ENCODE data around the gene ZNF559. TPM values are rescaled to one million over a fixed set of nuclear protein-coding genes. Genes with fewer than 3 reads are reported as not detected.

ZNF559 gene
- total RNA-seq, 1 donor from 2014 or later = 5.5 TPM

DNA sequence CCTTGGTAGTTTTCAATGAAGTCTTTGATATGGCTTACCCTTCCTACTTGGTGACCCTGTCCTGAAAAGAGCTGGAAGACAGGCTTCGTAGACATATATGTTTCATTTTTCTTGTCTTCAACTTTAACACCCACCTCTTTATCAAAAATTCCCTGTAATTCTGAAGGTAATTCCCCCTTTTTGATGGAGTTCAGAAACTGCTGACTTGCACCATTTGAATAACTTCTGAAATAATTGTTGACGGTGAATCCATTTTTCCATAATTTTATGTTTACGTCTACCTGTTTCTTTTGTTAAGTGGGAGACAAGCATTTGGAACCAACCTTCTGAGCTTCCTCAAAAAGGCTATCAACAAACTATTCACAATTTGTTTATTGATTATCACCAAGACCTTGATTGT, 24.3 kb downstream of the ZNF559 start:
- Histone ChIP-seq H3K36me3 (ENCODE audit: insufficient read depth, low read length) (no peaks in the 10 kb centered on the region), H3K4me3 (ENCODE audit: insufficient read depth, low read depth, low read length) (no peak overlapping the region), H2AFZ (ENCODE audit: low read depth, low read length) (no peak overlapping the region), H3K9me3 (ENCODE audit: insufficient read depth, low read depth, low read length) (peaks cover 18% of the 10 kb centered on the region), H3K27me3 (ENCODE audit: insufficient read depth, low read length) (no peaks in the 10 kb centered on the region), H3K4me2 (ENCODE audit: low read length) (no peak overlapping the region), H3K27ac (ENCODE audit: low read depth, low read length) (no peak overlapping the region), H3K79me2 (ENCODE audit: insufficient read depth, low read length) (no peaks in the 10 kb centered on the region), H3K9ac (ENCODE audit: low read length) (no peak overlapping the region), H4K20me1 (ENCODE audit: insufficient read depth, low read length) (no peaks in the 10 kb centered on the region), H3K4me1 (ENCODE audit: insufficient read depth, low read length) (no peaks in the 10 kb centered on the region)
- Mint-ChIP-seq H3K4me1 (ENCODE audit: low read depth, unreplicated experiment) (no peaks in the 10 kb centered on the region), H3K27me3 (ENCODE audit: low read depth, unreplicated experiment) (no peaks in the 10 kb centered on the region), H3K27ac (ENCODE audit: unreplicated experiment) (no peak overlapping the region), H3K4me3 (ENCODE audit: unreplicated experiment) (no peak overlapping the region), H3K9me3 (ENCODE audit: unreplicated experiment) (peaks cover 34% of the 10 kb centered on the region), H3K36me3 (ENCODE audit: low read depth, unreplicated experiment) (peaks cover 14% of the 10 kb centered on the region)
- FAIRE-seq (no peak), DNase-seq (ENCODE audit: low read depth) (no peak)
- TF ChIP-seq EZH2 (IDR thresholded peaks at IDR 0.05; ENCODE audit: insufficient read depth, low read length) (no peak), CTCF (IDR thresholded peaks at IDR 0.05; ENCODE audit: insufficient read depth, low read depth, low read length) (no peak)

DNA sequence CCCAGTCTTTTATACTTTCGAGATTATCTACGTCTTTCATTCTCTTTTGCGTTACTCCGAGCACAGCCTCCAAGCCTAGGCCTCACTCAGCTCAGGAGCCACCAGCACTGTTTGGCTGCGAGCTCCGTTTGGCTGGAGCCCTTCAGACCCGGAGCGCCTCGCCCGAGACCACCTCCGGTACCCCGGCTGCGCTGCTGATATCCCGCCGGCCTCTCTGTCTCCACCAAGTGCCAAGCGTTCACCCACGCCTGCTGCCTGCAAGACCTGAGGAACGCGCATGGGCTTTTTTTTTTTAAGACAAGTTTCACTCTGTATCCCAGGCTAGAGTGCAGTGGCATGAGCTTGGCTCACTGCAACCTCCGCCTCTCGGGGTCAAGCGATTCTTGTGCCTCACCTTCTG, 24.7 kb downstream of the ZNF559 start:
- Histone ChIP-seq H3K4me1 (ENCODE audit: insufficient read depth, low read length) (no peaks in the 10 kb centered on the region), H3K9me3 (ENCODE audit: insufficient read depth, low read depth, low read length) (peaks cover 14% of the 10 kb centered on the region), H3K79me2 (ENCODE audit: insufficient read depth, low read length) (no peaks in the 10 kb centered on the region), H4K20me1 (ENCODE audit: insufficient read depth, low read length) (no peaks in the 10 kb centered on the region), H3K27ac (ENCODE audit: low read depth, low read length) (no peak overlapping the region), H3K27me3 (ENCODE audit: insufficient read depth, low read length) (no peaks in the 10 kb centered on the region), H3K36me3 (ENCODE audit: insufficient read depth, low read length) (no peaks in the 10 kb centered on the region), H2AFZ (ENCODE audit: low read depth, low read length) (no peak overlapping the region), H3K4me2 (ENCODE audit: low read length) (no peak overlapping the region), H3K4me3 (ENCODE audit: insufficient read depth, low read depth, low read length) (no peak overlapping the region), H3K9ac (ENCODE audit: low read length) (no peak overlapping the region)
- H3K4me3 Mint-ChIP-seq (ENCODE audit: unreplicated experiment) = no peak overlapping the region
- DNase-seq (ENCODE audit: low read depth) = no peak
- no peak overlapping the region for H3K27ac Mint-ChIP-seq (ENCODE audit: unreplicated experiment)
- H3K27me3 Mint-ChIP-seq (ENCODE audit: low read depth, unreplicated experiment) = no peaks in the 10 kb centered on the region
- H3K9me3 Mint-ChIP-seq (ENCODE audit: unreplicated experiment) = peaks cover 31% of the 10 kb centered on the region
- FAIRE-seq = no peak
- TF ChIP-seq CTCF (IDR thresholded peaks at IDR 0.05; ENCODE audit: insufficient read depth, low read depth, low read length) = no peak
- no peaks in the 10 kb centered on the region for H3K4me1 Mint-ChIP-seq (ENCODE audit: low read depth, unreplicated experiment)
- peaks cover 14% of the 10 kb centered on the region for H3K36me3 Mint-ChIP-seq (ENCODE audit: low read depth, unreplicated experiment)

- no peaks in the 10 kb centered on the region for H4K20me1 ChIP-seq (ENCODE audit: insufficient read depth, low read length)
- Mint-ChIP-seq H3K4me3 (ENCODE audit: unreplicated experiment) (no peak overlapping the region), H3K27me3 (ENCODE audit: low read depth, unreplicated experiment) (no peaks in the 10 kb centered on the region), H3K4me1 (ENCODE audit: low read depth, unreplicated experiment) (no peaks in the 10 kb centered on the region), H3K9me3 (ENCODE audit: unreplicated experiment) (peaks cover 28% of the 10 kb centered on the region), H3K27ac (ENCODE audit: unreplicated experiment) (no peak overlapping the region), H3K36me3 (ENCODE audit: low read depth, unreplicated experiment) (peaks cover 8% of the 10 kb centered on the region)
- no peaks in the 10 kb centered on the region for H3K27me3 ChIP-seq (ENCODE audit: insufficient read depth, low read length)
- no peak overlapping the region for H3K4me3 ChIP-seq (ENCODE audit: insufficient read depth, low read depth, low read length)
- H2AFZ ChIP-seq (ENCODE audit: low read depth, low read length) = no peak overlapping the region
- no peak overlapping the region for H3K27ac ChIP-seq (ENCODE audit: low read depth, low read length)
- H3K79me2 ChIP-seq (ENCODE audit: insufficient read depth, low read length) = no peaks in the 10 kb centered on the region
- DNase-seq (ENCODE audit: low read depth) (no peak), FAIRE-seq (no peak)
- H3K9ac ChIP-seq (ENCODE audit: low read length) = no peak overlapping the region
- H3K4me2 ChIP-seq (ENCODE audit: low read length) = no peak overlapping the region
- no peaks in the 10 kb centered on the region for H3K36me3 ChIP-seq (ENCODE audit: insufficient read depth, low read length)
- no peaks in the 10 kb centered on the region for H3K4me1 ChIP-seq (ENCODE audit: insufficient read depth, low read length)
- peaks cover 10% of the 10 kb centered on the region for H3K9me3 ChIP-seq (ENCODE audit: insufficient read depth, low read depth, low read length)
- TF ChIP-seq EZH2 (IDR thresholded peaks at IDR 0.05; ENCODE audit: insufficient read depth, low read length) = no peak
- no peak for TF ChIP-seq CTCF (IDR thresholded peaks at IDR 0.05; ENCODE audit: insufficient read depth, low read depth, low read length)
Observed at GRCh38 chr19:9352505-9352904, 28.5 kb downstream of the ZNF559 start.
